HL-60 (cell line): Measurements from ENCODE around the gene RPL22.

ENCODE experiments used
- DNase-seq, 2 experiments: peaks; one replicate each; pipeline ENCODE4 v3.0.0-alpha.2; 2010 to 2020; ENCODE audit warnings: low read depth in 1 of 2, low spot score in 1 of 2
- H3K27ac ChIP-seq: fragments of 250-450 bp; sonication (Bioruptor Pico); replicated peaks from 2 replicates; pipeline ENCODE4 v1.5.1; 2020; ENCODE audit warnings: mild to moderate bottlenecking, moderate library complexity
- H3K27me3 ChIP-seq: fragments of 250-450 bp; sonication (Bioruptor Pico); 2 replicates; pipeline ENCODE4 v1.5.1; 2021; ENCODE audit warnings: mild to moderate bottlenecking, moderate library complexity; ENCODE audit not compliant: insufficient read depth, poor library complexity, severe bottlenecking
- H3K4me3 ChIP-seq: replicated peaks from 2 replicates; pipeline ENCODE4 v1.5.1; 2011; ENCODE audit warnings: mild to moderate bottlenecking, control low read depth, low read length; ENCODE audit not compliant: insufficient read depth
- GABPA ChIP-seq: IDR thresholded peaks from 2 replicates; pipeline ENCODE4 v1.6.1; 2012; ENCODE audit warnings: low read depth
- POLR2AphosphoS5 ChIP-seq: IDR thresholded peaks from 2 replicates; pipeline ENCODE4 v1.6.1; 2012; ENCODE audit warnings: low read depth
- SPI1 ChIP-seq: IDR thresholded peaks from 2 replicates; pipeline ENCODE4 v1.6.1; 2012; ENCODE audit warnings: low read depth, mild to moderate bottlenecking, borderline replicate concordance
- TF ChIP-seq, protein P1 (sequence below): IDR thresholded peaks from 2 replicates; pipeline ENCODE4 v1.6.1; 2012; ENCODE audit warnings: low read depth; ENCODE audit not compliant: insufficient replicate concordance
- TF ChIP-seq, protein P2 (sequence below): IDR thresholded peaks from one replicate; pipeline ENCODE4 v1.5.1; 2011; ENCODE audit warnings: low read length, control low read depth, inconsistent platforms; ENCODE audit not compliant: insufficient read depth

Gene RPL22

DNA sequence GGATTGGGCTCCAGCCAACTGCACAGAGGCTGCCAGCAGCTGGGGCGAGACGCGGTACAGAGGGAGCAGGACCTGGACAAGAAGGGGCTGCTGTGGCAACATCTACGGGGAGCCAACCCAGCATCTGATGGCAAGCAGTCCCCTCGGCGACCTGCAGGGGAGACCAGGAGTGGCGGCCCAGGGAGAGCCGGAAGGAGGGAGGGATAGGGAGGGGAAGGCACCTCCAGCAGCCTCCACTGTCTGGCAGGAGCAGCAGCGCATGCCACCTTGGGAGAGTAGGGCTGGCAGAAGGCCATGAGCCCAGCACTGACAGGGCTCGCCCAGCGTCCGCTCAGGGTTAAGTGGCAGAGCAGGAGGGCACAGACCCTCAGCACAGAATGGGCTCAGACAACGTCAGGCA, 36.6 kb downstream of the RPL22 start:
- TF ChIP-seq, protein P1, sequence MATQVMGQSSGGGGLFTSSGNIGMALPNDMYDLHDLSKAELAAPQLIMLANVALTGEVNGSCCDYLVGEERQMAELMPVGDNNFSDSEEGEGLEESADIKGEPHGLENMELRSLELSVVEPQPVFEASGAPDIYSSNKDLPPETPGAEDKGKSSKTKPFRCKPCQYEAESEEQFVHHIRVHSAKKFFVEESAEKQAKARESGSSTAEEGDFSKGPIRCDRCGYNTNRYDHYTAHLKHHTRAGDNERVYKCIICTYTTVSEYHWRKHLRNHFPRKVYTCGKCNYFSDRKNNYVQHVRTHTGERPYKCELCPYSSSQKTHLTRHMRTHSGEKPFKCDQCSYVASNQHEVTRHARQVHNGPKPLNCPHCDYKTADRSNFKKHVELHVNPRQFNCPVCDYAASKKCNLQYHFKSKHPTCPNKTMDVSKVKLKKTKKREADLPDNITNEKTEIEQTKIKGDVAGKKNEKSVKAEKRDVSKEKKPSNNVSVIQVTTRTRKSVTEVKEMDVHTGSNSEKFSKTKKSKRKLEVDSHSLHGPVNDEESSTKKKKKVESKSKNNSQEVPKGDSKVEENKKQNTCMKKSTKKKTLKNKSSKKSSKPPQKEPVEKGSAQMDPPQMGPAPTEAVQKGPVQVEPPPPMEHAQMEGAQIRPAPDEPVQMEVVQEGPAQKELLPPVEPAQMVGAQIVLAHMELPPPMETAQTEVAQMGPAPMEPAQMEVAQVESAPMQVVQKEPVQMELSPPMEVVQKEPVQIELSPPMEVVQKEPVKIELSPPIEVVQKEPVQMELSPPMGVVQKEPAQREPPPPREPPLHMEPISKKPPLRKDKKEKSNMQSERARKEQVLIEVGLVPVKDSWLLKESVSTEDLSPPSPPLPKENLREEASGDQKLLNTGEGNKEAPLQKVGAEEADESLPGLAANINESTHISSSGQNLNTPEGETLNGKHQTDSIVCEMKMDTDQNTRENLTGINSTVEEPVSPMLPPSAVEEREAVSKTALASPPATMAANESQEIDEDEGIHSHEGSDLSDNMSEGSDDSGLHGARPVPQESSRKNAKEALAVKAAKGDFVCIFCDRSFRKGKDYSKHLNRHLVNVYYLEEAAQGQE: peak; percentile 50
- no peak for TF ChIP-seq POLR2AphosphoS5
- H3K27me3 ChIP-seq: peaks cover 3% of the 10 kb centered on the region
- no peak for DNase-seq
- H3K4me3 ChIP-seq: no peak overlapping the region
- H3K27ac ChIP-seq: no peak overlapping the region

DNA sequence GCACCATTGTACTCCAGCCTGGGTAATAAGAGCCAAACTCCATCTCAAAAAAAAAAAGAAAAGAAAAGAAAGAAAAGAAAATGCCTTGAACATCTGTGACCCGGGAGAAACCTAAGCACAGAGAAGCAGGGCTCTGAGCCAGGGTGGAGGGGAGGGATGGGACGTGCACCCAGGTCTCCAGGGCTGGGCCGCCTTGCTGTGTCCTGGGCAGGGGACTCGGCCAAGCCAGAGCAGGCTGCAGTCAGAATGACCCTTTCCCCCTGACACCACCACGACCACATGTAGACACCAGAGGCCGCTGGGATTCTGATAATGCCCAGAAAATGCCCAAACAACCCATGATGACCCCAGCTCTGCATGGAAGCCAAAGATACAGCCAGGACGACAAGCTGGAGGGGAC, 37.1 kb downstream of the RPL22 start:
- Histone ChIP-seq H3K27ac (no peak overlapping the region), H3K27me3 (peaks cover 3% of the 10 kb centered on the region), H3K4me3 (no peak overlapping the region)
- DNase-seq: no peak
- no peak for TF ChIP-seq POLR2AphosphoS5
- TF ChIP-seq, protein P2, sequence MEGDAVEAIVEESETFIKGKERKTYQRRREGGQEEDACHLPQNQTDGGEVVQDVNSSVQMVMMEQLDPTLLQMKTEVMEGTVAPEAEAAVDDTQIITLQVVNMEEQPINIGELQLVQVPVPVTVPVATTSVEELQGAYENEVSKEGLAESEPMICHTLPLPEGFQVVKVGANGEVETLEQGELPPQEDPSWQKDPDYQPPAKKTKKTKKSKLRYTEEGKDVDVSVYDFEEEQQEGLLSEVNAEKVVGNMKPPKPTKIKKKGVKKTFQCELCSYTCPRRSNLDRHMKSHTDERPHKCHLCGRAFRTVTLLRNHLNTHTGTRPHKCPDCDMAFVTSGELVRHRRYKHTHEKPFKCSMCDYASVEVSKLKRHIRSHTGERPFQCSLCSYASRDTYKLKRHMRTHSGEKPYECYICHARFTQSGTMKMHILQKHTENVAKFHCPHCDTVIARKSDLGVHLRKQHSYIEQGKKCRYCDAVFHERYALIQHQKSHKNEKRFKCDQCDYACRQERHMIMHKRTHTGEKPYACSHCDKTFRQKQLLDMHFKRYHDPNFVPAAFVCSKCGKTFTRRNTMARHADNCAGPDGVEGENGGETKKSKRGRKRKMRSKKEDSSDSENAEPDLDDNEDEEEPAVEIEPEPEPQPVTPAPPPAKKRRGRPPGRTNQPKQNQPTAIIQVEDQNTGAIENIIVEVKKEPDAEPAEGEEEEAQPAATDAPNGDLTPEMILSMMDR: no peak
- TF ChIP-seq SPI1: no peak
- TF ChIP-seq, protein P1: no peak
- no peak for TF ChIP-seq GABPA

DNA sequence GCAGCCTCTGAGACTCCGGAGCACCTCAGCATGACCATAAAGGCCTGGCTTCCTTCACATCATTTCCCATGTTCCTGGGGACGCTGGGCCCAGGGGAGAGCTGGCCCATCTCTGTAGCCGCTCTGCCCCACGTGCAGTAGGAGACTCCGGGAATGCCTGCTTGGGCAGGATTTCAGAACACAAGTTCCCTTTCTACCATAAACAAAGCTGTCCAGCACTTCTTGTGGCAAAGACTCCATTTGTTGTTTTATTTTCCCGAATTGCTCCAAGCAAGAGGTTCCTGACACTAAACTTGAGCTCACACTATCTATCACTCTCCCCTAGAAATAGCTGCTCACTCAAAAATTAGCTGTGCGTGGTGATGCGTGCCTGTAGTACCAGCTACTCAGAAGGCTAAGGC, 41.2 kb downstream of the RPL22 start:
- TF ChIP-seq POLR2AphosphoS5 (no peak), SPI1 (no peak)
- no peak for DNase-seq
- Histone ChIP-seq H3K4me3 (no peak overlapping the region), H3K27ac (no peak overlapping the region), H3K27me3 (peaks cover 3% of the 10 kb centered on the region)

DNA sequence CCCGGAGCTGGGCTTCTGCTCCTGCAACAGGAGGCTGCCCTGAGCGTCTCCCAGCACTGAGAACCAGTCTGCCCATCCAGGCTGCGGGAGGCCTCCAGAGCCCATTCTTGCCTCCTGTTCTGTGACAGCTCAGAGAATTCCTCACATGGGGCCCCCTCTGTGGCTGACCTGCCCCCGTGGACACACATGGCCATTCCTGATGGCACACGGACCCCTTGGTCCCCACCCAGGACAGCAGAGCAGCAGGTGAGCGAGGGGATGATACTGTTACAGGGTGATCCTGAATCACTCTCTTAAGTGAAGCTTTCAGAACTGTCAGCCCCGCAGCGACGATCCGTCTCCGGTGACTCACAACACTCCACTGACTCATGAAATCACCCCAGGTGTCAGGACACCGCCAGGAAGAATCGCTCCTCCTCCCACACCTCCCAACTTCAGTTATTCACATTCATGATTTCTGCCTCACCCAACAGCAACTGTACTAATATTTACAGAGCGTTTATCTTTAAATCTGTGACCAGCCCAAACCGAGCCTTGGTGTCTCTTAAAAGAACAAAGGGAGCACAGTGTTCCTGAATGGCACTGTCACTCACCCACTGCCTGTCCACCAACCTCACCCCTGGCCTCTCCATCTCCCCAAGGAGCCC, 41.7 kb downstream of the RPL22 start:
- TF ChIP-seq, protein P2: no peak
- no peak for TF ChIP-seq GABPA
- no peak for TF ChIP-seq SPI1
- TF ChIP-seq, protein P1: no peak
- no peak for TF ChIP-seq POLR2AphosphoS5
- Histone ChIP-seq H3K4me3 (no peak overlapping the region), H3K27ac (no peak overlapping the region), H3K27me3 (peaks cover 3% of the 10 kb centered on the region)
- no peak for DNase-seq
